A549 (cell line): ENCODE data around the gene TAS1R3. TPM values are rescaled to one million over a fixed set of nuclear protein-coding genes. Genes with fewer than 3 reads are reported as not detected.

Experiments
- ATAC-seq, 2 experiments: fragments of 200-7000 bp in 1 of 2; fragments of >200 bp in 1 of 2; cut with Nextera tagmentation in 1 of 2; cut with Tn5 transposase in 1 of 2; 3 replicates each; pipeline versions ENCODE4 v1.8.0 to v1.9.1; 2018 to 2020; ENCODE audit warnings: mild to moderate bottlenecking in 1 of 2, moderate library complexity in 1 of 2
- CTCF ChIA-PET: fragments of 300-600 bp; sonication (Branson Sonifier 250); formaldehyde crosslinking; extraction: SDS; loops from one replicate; lab custom pipeline; 2021; ENCODE audit warnings: antibody characterized with exemption, inconsistent platforms; lab: Yijun Ruan, JAX
- POLR2A ChIA-PET: fragments of 350-600 bp; formaldehyde crosslinking; extraction: SDS; loops from one replicate; lab custom pipeline; 2021; ENCODE audit warnings: antibody characterized with exemption, inconsistent platforms; lab: Yijun Ruan, JAX
- DNase-seq, 2 experiments: peaks; one replicate each; pipeline versions ENCODE4 v3.0.0 to v3.0.0-alpha.2; 2011 to 2016; ENCODE audit warnings: low read depth in 1 of 2, low spot score in 1 of 2
- FAIRE-seq: peaks from 2 replicates; lab custom pipeline; 2011; peaks lifted over from hg19 to GRCh38; lab: Jason Lieb, UNC
- H3K27ac ChIP-seq, 2 experiments: fragments of >200 bp; sonication (Bioruptor Twin); formaldehyde crosslinking; 3 replicates each; pipeline ENCODE4 v1.5.1; 2016 to 2017
- H3K4me1 ChIP-seq: fragments of >200 bp; sonication (Bioruptor Twin); formaldehyde crosslinking; 3 replicates; pipeline ENCODE4 v1.6.1; 2016
- H3K4me2 ChIP-seq: fragments of >200 bp; sonication (Bioruptor Twin); formaldehyde crosslinking; 3 replicates; pipeline ENCODE4 v1.6.1; 2016
- H3K4me3 ChIP-seq: fragments of >200 bp; sonication (Bioruptor Twin); formaldehyde crosslinking; 3 replicates; pipeline ENCODE4 v1.5.1; 2016
- H3K9me3 ChIP-seq: fragments of >200 bp; sonication (Bioruptor Twin); formaldehyde crosslinking; 3 replicates; pipeline ENCODE4 v1.6.1; 2016
- BHLHE40 ChIP-seq: IDR thresholded peaks from 2 replicates; pipeline ENCODE4 v1.6.1; 2012; ENCODE audit warnings: low read depth, low read length, inconsistent platforms
- CBX8 ChIP-seq: fragments of 200-600 bp; sonication (generic); IDR thresholded peaks from 2 replicates; pipeline ENCODE4 v1.6.1; 2016
- CHD2 ChIP-seq: fragments of 150-350 bp; IDR thresholded peaks from 2 replicates; pipeline ENCODE4 v1.6.1; 2014; ENCODE audit warnings: low read length; ENCODE audit not compliant: partially characterized antibody
- ESRRA ChIP-seq: fragments of 150-350 bp; IDR thresholded peaks from 2 replicates; pipeline ENCODE4 v1.6.1; 2014; ENCODE audit warnings: mild to moderate bottlenecking, low read length, borderline replicate concordance
- HEYL ChIP-seq: fragments of 250-450 bp; sonication (Bioruptor Pico); IDR thresholded peaks from 2 replicates; pipeline ENCODE4 v1.8.0; 2021; ENCODE audit warnings: mild to moderate bottlenecking, moderate library complexity
- JUNB ChIP-seq: fragments of >200 bp; sonication (Bioruptor Twin); formaldehyde crosslinking; IDR thresholded peaks from 2 replicates; pipeline ENCODE4 v1.6.1; 2016
- MAFK ChIP-seq: fragments of 450-650 bp; IDR thresholded peaks from 2 replicates; pipeline ENCODE4 v1.6.1; 2014; ENCODE audit not compliant: partially characterized antibody
- MAZ ChIP-seq: fragments of 150-350 bp; IDR thresholded peaks from 2 replicates; pipeline ENCODE4 v1.6.1; 2014; ENCODE audit warnings: antibody characterized with exemption, low read depth, low read length, borderline replicate concordance
- PHF8 ChIP-seq: fragments of 200-600 bp; sonication (generic); IDR thresholded peaks from 2 replicates; pipeline ENCODE4 v1.6.1; 2016; ENCODE audit warnings: low read depth, mild to moderate bottlenecking, antibody characterized with exemption, moderate library complexity, borderline replicate concordance
- POLR2A ChIP-seq: IDR thresholded peaks from 2 replicates; pipeline ENCODE4 v1.6.1; 2012; ENCODE audit warnings: mild to moderate bottlenecking, low read length
- RAD21 ChIP-seq, 2 experiments: fragments of >200 bp in 1 of 2; sonication (Bioruptor Twin) in 1 of 2; formaldehyde crosslinking in 1 of 2; IDR thresholded peaks in 1 of 2; conservative IDR thresholded peaks in 1 of 2; 2 replicates in 1 of 2; 3 replicates in 1 of 2; pipeline ENCODE4 v1.6.1; 2012 to 2018; ENCODE audit warnings: inconsistent platforms in 1 of 2
- REST ChIP-seq: fragments of 200-600 bp; sonication (generic); IDR thresholded peaks from 2 replicates; pipeline ENCODE4 v1.6.1; 2016; ENCODE audit warnings: antibody characterized with exemption, mild to moderate bottlenecking, moderate library complexity
- TFCP2L1 ChIP-seq: fragments of 250-450 bp; sonication (Bioruptor Pico); IDR thresholded peaks from 2 replicates; pipeline ENCODE4 v1.5.0; 2021; ENCODE audit warnings: mild to moderate bottlenecking
- ZNF302 ChIP-seq: fragments of 250-450 bp; sonication (Bioruptor Pico); IDR thresholded peaks from 2 replicates; pipeline ENCODE4 v1.9.0; 2021; ENCODE audit warnings: inconsistent platforms, mild to moderate bottlenecking, moderate library complexity
- ZSCAN20 ChIP-seq: fragments of 250-450 bp; sonication (Bioruptor Pico); IDR thresholded peaks from 2 replicates; pipeline ENCODE4 v1.8.0; 2022; ENCODE audit warnings: mild to moderate bottlenecking, moderate library complexity
- WGBS: methylation state at CpG from one replicate; pipeline ENCODE4 v1.1.6; 2017; ENCODE audit errors: missing lambda C conversion rate; 5-methylcytosine and 5-hydroxymethylcytosine counted together
- polyA plus RNA-seq, 4 experiments: library from polyadenylated mRNA; depleted of rRNA in 3 of 4; stranded (reverse); fragments of >200 nt; fragmentation: RNase III in 1 of 4; extraction: RNeasy Plus Mini Kit Qiagen cat#74134 plus additional on column Dnase treatment in 1 of 4; gene quantifications; 2 replicates in 3 of 4; 3 replicates in 1 of 4; pipeline ENCODE4 v1.2.3, GENCODE V29; 2011 to 2017
- TF ChIP-seq, protein P1 (sequence below): fragments of 250-450 bp; sonication (Bioruptor Pico); IDR thresholded peaks from 2 replicates; pipeline ENCODE4 v1.5.0; 2020; ENCODE audit warnings: low read depth, mild to moderate bottlenecking, moderate library complexity
- TF ChIP-seq, protein P2 (sequence below): IDR thresholded peaks from 2 replicates; pipeline ENCODE4 v1.6.1; 2012; ENCODE audit warnings: low read depth, borderline replicate concordance
- TF ChIP-seq, protein P3 (sequence below): fragments of 150-350 bp; IDR thresholded peaks from 2 replicates; pipeline ENCODE4 v1.6.1; 2014; ENCODE audit warnings: low read depth, mild to moderate bottlenecking, low read length

The TAS1R3 gene
- polyA plus RNA-seq, 2 of the 4 experiments (the other 2 are of a cell fraction) = 0.05 to 0.15 TPM

- ChIA-PET POLR2A (no interaction called here), CTCF (no interaction called here)
- Histone ChIP-seq H3K4me3 (no peak overlapping the region), H3K4me2 (no peak overlapping the region), H3K27ac (no peak overlapping the region), H3K4me1 (no peaks in the 10 kb centered on the region), H3K9me3 (no peaks in the 10 kb centered on the region)
- ATAC-seq = no peak
- WGBS = 97% methylated on average over 6 of the region's 31 CpGs
- no peak for FAIRE-seq
- DNase-seq = no peak
- TF ChIP-seq JUNB = no peak
- TF ChIP-seq, protein P1, sequence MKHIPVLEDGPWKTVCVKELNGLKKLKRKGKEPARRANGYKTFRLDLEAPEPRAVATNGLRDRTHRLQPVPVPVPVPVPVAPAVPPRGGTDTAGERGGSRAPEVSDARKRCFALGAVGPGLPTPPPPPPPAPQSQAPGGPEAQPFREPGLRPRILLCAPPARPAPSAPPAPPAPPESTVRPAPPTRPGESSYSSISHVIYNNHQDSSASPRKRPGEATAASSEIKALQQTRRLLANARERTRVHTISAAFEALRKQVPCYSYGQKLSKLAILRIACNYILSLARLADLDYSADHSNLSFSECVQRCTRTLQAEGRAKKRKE = no peak
Observed at GRCh38 chr1:1297802-1298424, 33.2 kb upstream of the TAS1R3 start.

- ChIA-PET POLR2A (no interaction called here), CTCF (interaction anchor here (1.0 to 2.8 kb wide), 3 partner anchors 8 to 235 kb away, joined by 3 to 18 read pairs (median 9); no protein-coding TSS in a partner anchor)
- WGBS = 91% methylated on average over 13 of the region's 30 CpGs
- no peak for FAIRE-seq
- Histone ChIP-seq H3K4me1 (peaks cover 2% of the 10 kb centered on the region; the same call in 2 of the 3 replicates), H3K4me3 (no peak overlapping the region), H3K27ac (no peak overlapping the region), H3K9me3 (no peaks in the 10 kb centered on the region), H3K4me2 (no peak overlapping the region)
- no peak for DNase-seq
- ATAC-seq = no peak
- no peak for TF ChIP-seq JUNB
- no peak for TF ChIP-seq ZNF302 (CRISPR knock-in tag)
- peak; percentile 79 for TF ChIP-seq REST
- TF ChIP-seq CHD2 = no peak
- TF ChIP-seq, protein P2, sequence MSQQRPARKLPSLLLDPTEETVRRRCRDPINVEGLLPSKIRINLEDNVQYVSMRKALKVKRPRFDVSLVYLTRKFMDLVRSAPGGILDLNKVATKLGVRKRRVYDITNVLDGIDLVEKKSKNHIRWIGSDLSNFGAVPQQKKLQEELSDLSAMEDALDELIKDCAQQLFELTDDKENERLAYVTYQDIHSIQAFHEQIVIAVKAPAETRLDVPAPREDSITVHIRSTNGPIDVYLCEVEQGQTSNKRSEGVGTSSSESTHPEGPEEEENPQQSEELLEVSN = no peak
- TF ChIP-seq POLR2A = no peak
- TF ChIP-seq, protein P3, sequence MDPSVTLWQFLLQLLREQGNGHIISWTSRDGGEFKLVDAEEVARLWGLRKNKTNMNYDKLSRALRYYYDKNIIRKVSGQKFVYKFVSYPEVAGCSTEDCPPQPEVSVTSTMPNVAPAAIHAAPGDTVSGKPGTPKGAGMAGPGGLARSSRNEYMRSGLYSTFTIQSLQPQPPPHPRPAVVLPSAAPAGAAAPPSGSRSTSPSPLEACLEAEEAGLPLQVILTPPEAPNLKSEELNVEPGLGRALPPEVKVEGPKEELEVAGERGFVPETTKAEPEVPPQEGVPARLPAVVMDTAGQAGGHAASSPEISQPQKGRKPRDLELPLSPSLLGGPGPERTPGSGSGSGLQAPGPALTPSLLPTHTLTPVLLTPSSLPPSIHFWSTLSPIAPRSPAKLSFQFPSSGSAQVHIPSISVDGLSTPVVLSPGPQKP = no peak
- no peak for TF ChIP-seq TFCP2L1 (CRISPR knock-in tag)
Observed at GRCh38 chr1:1298861-1299685, 32.0 kb upstream of the TAS1R3 start.

- Histone ChIP-seq H3K4me1 (peaks cover 10% of the 10 kb centered on the region), H3K4me2 (no peak overlapping the region), H3K4me3 (no peak overlapping the region), H3K9me3 (no peaks in the 10 kb centered on the region), H3K27ac (no peak overlapping the region)
- ATAC-seq = peak; percentile 40 to 60; a peak in 3 of 6 replicates
- ChIA-PET CTCF (interaction anchor here (0.6 to 2.8 kb wide), 4 partner anchors 9 to 394 kb away, joined by 3 to 18 read pairs (median 6); no protein-coding TSS in a partner anchor), POLR2A (no interaction called here)
- DNase-seq = no peak
- FAIRE-seq = no peak
- WGBS = 79% methylated on average over 20 of the region's 22 CpGs
- TF ChIP-seq RAD21 (conservative IDR thresholded peaks at IDR 0.05 in 1 of 2, IDR thresholded peaks at IDR 0.05 in 1 of 2) (no peak), MAFK (no peak), PHF8 (no peak), HEYL (no peak), MAZ (no peak), REST (no peak), ZSCAN20 (CRISPR knock-in tag) (no peak), CBX8 (no peak), BHLHE40 (no peak), ESRRA (no peak)
- TF ChIP-seq, protein P2 = no peak
Observed at GRCh38 chr1:1299686-1300351, 31.3 kb upstream of the TAS1R3 start.
